Keratinocyte (primary cell): Measurements from ENCODE around the gene PRDX5. TPM values are rescaled to one million over a fixed set of nuclear protein-coding genes. Genes with fewer than 3 reads are reported as not detected.

ENCODE experiments used
- DNase-seq: peaks from one replicate; pipeline ENCODE4 v3.0.0-alpha.2; 2011; ENCODE audit warnings: low read depth, missing footprints, low spot score
- FAIRE-seq: peaks from 2 replicates; lab custom pipeline; 2011; peaks lifted over from hg19 to GRCh38; lab: Jason Lieb, UNC
- H2AFZ ChIP-seq: 2 replicates; pipeline ENCODE4 v1.6.0; 2012; ENCODE audit warnings: low read length, control low read depth, inconsistent platforms; ENCODE audit not compliant: control insufficient read depth
- H3K27ac ChIP-seq: 2 replicates; pipeline ENCODE4 v1.5.1; 2011; ENCODE audit warnings: low read length; ENCODE audit not compliant: control insufficient read depth, insufficient read depth
- H3K27me3 ChIP-seq: 3 replicates; pipeline ENCODE4 v1.6.0; 2011; ENCODE audit warnings: low read length; ENCODE audit not compliant: control insufficient read depth, insufficient read depth; ENCODE audit errors: extremely low read depth
- H3K36me3 ChIP-seq, 2 experiments: 2 replicates in 1 of 2; 3 replicates in 1 of 2; pipeline ENCODE4 v1.5.1; 2011; ENCODE audit warnings: low read length in 2 of 2, mild to moderate bottlenecking in 1 of 2; ENCODE audit not compliant: control insufficient read depth in 2 of 2, insufficient read depth in 2 of 2; ENCODE audit errors: extremely low read depth in 1 of 2
- H3K4me1 ChIP-seq: 3 replicates; pipeline ENCODE4 v1.5.1; 2011; ENCODE audit warnings: low read length; ENCODE audit not compliant: control insufficient read depth, insufficient read depth; ENCODE audit errors: extremely low read depth
- H3K4me2 ChIP-seq: 3 replicates; pipeline ENCODE4 v1.6.0; 2011; ENCODE audit warnings: low read depth, low read length; ENCODE audit not compliant: control insufficient read depth, insufficient read depth; ENCODE audit errors: extremely low read depth
- H3K4me3 ChIP-seq, 3 experiments: fragments of 200-600 bp in 1 of 3; sonication (generic) in 1 of 3; 2 replicates in 2 of 3; 3 replicates in 1 of 3; pipeline ENCODE4 v1.5.1; 2011 to 2016; ENCODE audit warnings: low read length in 3 of 3, mild to moderate bottlenecking in 3 of 3, control low read depth in 2 of 3, inconsistent platforms in 1 of 3, low read depth in 1 of 3, mixed read lengths in 1 of 3, mixed run types in 1 of 3, moderate library complexity in 1 of 3; ENCODE audit not compliant: control insufficient read depth in 2 of 3, insufficient read depth in 2 of 3; ENCODE audit errors: extremely low read depth in 1 of 3
- H3K79me2 ChIP-seq: 2 replicates; pipeline ENCODE4 v1.6.0; 2012; ENCODE audit warnings: low read length; ENCODE audit not compliant: control insufficient read depth, insufficient read depth
- H3K9ac ChIP-seq: 3 replicates; pipeline ENCODE4 v1.6.0; 2011; ENCODE audit warnings: low read length; ENCODE audit not compliant: control insufficient read depth, insufficient read depth; ENCODE audit errors: extremely low read depth
- H3K9me1 ChIP-seq: 3 replicates; pipeline ENCODE4 v1.6.0; 2011; ENCODE audit warnings: low read length; ENCODE audit not compliant: control insufficient read depth, insufficient read depth; ENCODE audit errors: extremely low read depth
- H3K9me3 ChIP-seq: 2 replicates; pipeline ENCODE4 v1.5.1; 2012; ENCODE audit warnings: low read depth, low read length; ENCODE audit not compliant: control insufficient read depth
- H4K20me1 ChIP-seq: 3 replicates; pipeline ENCODE4 v1.6.0; 2011; ENCODE audit warnings: low read length; ENCODE audit not compliant: control insufficient read depth, insufficient read depth; ENCODE audit errors: extremely low read depth
- CTCF ChIP-seq, 3 experiments: IDR thresholded peaks in 1 of 3; conservative IDR thresholded peaks in 1 of 3; optimal IDR thresholded peaks in 1 of 3; 2 replicates in 2 of 3; 3 replicates in 1 of 3; pipeline versions ENCODE3 to v1.5.1; 2011; ENCODE audit warnings: low read length in 3 of 3, mild to moderate bottlenecking in 3 of 3, moderate library complexity in 2 of 3, control low read depth in 1 of 3, inconsistent platforms in 1 of 3; ENCODE audit not compliant: insufficient read depth in 2 of 3; ENCODE audit errors: extremely low read depth in 1 of 3
- EZH2 ChIP-seq: IDR thresholded peaks from one replicate; pipeline ENCODE4 v1.6.1; 2012; ENCODE audit warnings: inconsistent platforms, mild to moderate bottlenecking, low read length, moderate library complexity
- dilution Hi-C: fragments of 300-500 bp; cut with MboI; formaldehyde crosslinking; loops from one replicate; pipeline ENCODE4 v1.7.0; 2020; ENCODE audit warnings: low sequenced_read_pairs; ENCODE audit not compliant: extremely low pct_ligation_motif_present
- polyA plus RNA-seq, 5 experiments: library from polyadenylated mRNA; depleted of rRNA in 3 of 5; stranded (reverse) in 3 of 5; stranded (forward) in 1 of 5; unstranded in 1 of 5; fragments of >200 nt; gene quantifications; 1 replicate in 1 of 5; 2 replicates in 3 of 5; 3 replicates in 1 of 5; pipeline versions ENCODE4 v1.2.1 to v1.2.3, GENCODE V29; 2011 to 2012; ENCODE audit warnings: missing spikeins in 2 of 5, low read depth in 1 of 5, low replicate concordance in 1 of 5

Gene PRDX5
- polyA plus RNA-seq, 1 donor (not counting 4 experiments of a cell fraction or from before 2014, with no cell fraction given): 590 TPM

- Histone ChIP-seq H3K9ac (no peak overlapping the region), H3K4me2 (no peak overlapping the region), H2AFZ (no peak overlapping the region), H4K20me1 (no peaks in the 10 kb centered on the region), H3K9me1 (no peaks in the 10 kb centered on the region), H3K4me3 (no peak overlapping the region), H3K4me1 (peaks cover 26% of the 10 kb centered on the region), H3K79me2 (peaks cover 7% of the 10 kb centered on the region), H3K27ac (no peak overlapping the region), H3K27me3 (no peaks in the 10 kb centered on the region), H3K36me3 (peaks cover 6 to 9% of the 10 kb centered on the region in 2 experiments), H3K9me3 (no peaks in the 10 kb centered on the region)
- dilution Hi-C loops: no loop called here
- FAIRE-seq (no peak), DNase-seq (no peak)
- no peak for TF ChIP-seq CTCF (optimal IDR thresholded peaks at IDR 0.05 in 1 of 3, IDR thresholded peaks at IDR 0.05 in 1 of 3, conservative IDR thresholded peaks at IDR 0.05 in 1 of 3; ENCODE audit: extremely low read depth in 1 of 3, insufficient read depth in 2 of 3, low read length in 3 of 3)
Measured at GRCh38 chr11:64275841-64276240, 42.1 kb upstream of the PRDX5 start.

GRCh38 chr11:64276653-64277431 is 41.1 kb upstream of the PRDX5 start:
- dilution Hi-C loops: no loop called here

More at GRCh38 chr11:64276653-64277431, 41.1 kb upstream of the PRDX5 start:
- H3K9me3 ChIP-seq: no peaks in the 10 kb centered on the region
- no peak for TF ChIP-seq EZH2
- no peak for TF ChIP-seq CTCF (optimal IDR thresholded peaks at IDR 0.05 in 1 of 3, IDR thresholded peaks at IDR 0.05 in 1 of 3, conservative IDR thresholded peaks at IDR 0.05 in 1 of 3; ENCODE audit: extremely low read depth in 1 of 3, insufficient read depth in 2 of 3, low read length in 3 of 3)
- peaks cover 8 to 9% of the 10 kb centered on the region in 2 experiments for H3K36me3 ChIP-seq
- FAIRE-seq (peak; percentile 73), DNase-seq (peak; percentile 89)
- H3K4me2 ChIP-seq: peak overlapping the region; percentile 41
- no peaks in the 10 kb centered on the region for H3K9me1 ChIP-seq
- H3K4me3 ChIP-seq: no peak overlapping the region
- H3K27me3 ChIP-seq: no peaks in the 10 kb centered on the region
- peaks cover 7% of the 10 kb centered on the region for H3K79me2 ChIP-seq
- H3K27ac ChIP-seq: peak overlapping the region; percentile 51
- no peaks in the 10 kb centered on the region for H4K20me1 ChIP-seq
- H3K4me1 ChIP-seq: peaks cover 20% of the 10 kb centered on the region
- H2AFZ ChIP-seq: no peak overlapping the region
- no peak overlapping the region for H3K9ac ChIP-seq
